Effector memory CD4-positive, alpha-beta T cell (primary cell): Measurements from ENCODE around the gene SHC3.

Source experiments
- DNase-seq, 3 donors: peaks; one replicate each; pipeline ENCODE4 v3.0.0-alpha.2; 2020
- H3K27ac ChIP-seq: 2 replicates; pipeline ENCODE4 v1.7.0; 2013; ENCODE audit warnings: mild to moderate bottlenecking, low read length, moderate library complexity; ENCODE audit not compliant: insufficient read depth, poor library complexity, severe bottlenecking
- H3K27me3 ChIP-seq: replicated peaks from 2 replicates; pipeline ENCODE4 v1.7.0; 2013; ENCODE audit warnings: mild to moderate bottlenecking, low read length; ENCODE audit not compliant: insufficient read depth, control insufficient read depth, poor library complexity, severe bottlenecking
- H3K36me3 ChIP-seq: 2 replicates; pipeline ENCODE4 v1.7.0; 2013; ENCODE audit warnings: mild to moderate bottlenecking, low read length, moderate library complexity; ENCODE audit not compliant: control insufficient read depth, insufficient read depth
- H3K4me1 ChIP-seq: 2 replicates; pipeline ENCODE4 v1.7.0; 2013; ENCODE audit warnings: low read length, mild to moderate bottlenecking; ENCODE audit not compliant: control insufficient read depth, insufficient read depth, poor library complexity, severe bottlenecking
- H3K4me3 ChIP-seq: 2 replicates; pipeline ENCODE4 v1.7.0; 2013; ENCODE audit warnings: low read length, low read depth, mild to moderate bottlenecking; ENCODE audit not compliant: insufficient read depth, poor library complexity, severe bottlenecking
- H3K9me3 ChIP-seq: 2 replicates; pipeline ENCODE4 v1.7.0; 2013; ENCODE audit warnings: mild to moderate bottlenecking, low read length, moderate library complexity; ENCODE audit not compliant: control insufficient read depth

The SHC3 gene

DNA sequence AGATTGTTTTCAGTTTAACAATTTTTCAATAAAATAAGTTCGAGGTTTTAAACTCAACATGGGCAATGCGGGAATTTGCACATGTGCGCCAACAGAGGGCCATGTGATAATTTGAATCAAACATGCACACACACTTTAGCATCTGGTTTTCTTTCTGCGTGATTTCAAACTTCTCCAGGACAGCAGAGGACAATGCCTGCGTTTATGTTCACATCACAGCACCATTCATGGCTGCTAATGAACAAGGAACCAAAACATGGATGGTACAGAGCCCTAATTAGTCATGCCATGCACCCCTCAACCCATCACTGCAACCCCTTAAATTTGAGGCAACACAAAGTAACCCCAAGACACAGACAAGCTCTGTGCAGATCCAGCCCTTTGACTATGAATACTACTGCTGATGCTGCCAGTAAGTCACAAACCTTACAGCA is 2.8 kb downstream of the SHC3 start:
- Histone ChIP-seq H3K36me3 (no peaks in the 10 kb centered on the region), H3K4me3 (no peak overlapping the region), H3K27ac (no peak overlapping the region), H3K4me1 (no peaks in the 10 kb centered on the region), H3K9me3 (no peaks in the 10 kb centered on the region), H3K27me3 (peaks cover 14% of the 10 kb centered on the region)
- DNase-seq = no peak

DNA sequence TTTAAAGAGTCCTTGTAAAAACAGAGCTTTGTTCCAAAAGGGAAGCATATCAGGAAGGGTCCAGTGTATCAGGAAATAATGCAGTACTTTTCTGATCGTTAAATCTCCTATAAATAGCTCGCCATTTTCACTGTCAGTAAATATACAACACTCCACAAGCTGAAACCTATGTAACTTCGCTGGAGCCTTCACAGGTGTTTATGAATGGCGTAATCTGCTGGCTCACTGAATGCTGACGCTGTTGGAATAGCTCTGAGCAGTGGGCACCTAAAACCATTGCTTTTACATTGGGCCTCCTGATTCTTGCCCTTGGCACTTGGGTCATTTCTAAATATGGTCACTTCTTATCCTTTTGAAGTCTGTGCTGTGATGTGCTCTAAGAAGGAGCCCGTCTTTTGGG is 4.3 kb downstream of the SHC3 start:
- H3K4me1 ChIP-seq = no peaks in the 10 kb centered on the region
- no peak for DNase-seq
- no peak overlapping the region for H3K27ac ChIP-seq
- peaks cover 14% of the 10 kb centered on the region for H3K27me3 ChIP-seq
- H3K36me3 ChIP-seq = no peaks in the 10 kb centered on the region
- H3K4me3 ChIP-seq = no peak overlapping the region
- H3K9me3 ChIP-seq = no peaks in the 10 kb centered on the region

- H3K27ac ChIP-seq = no peak overlapping the region
- no peaks in the 10 kb centered on the region for H3K9me3 ChIP-seq
- H3K27me3 ChIP-seq = peaks cover 14% of the 10 kb centered on the region
- H3K4me1 ChIP-seq = no peaks in the 10 kb centered on the region
- no peak for DNase-seq
- H3K4me3 ChIP-seq = no peak overlapping the region
- no peaks in the 10 kb centered on the region for H3K36me3 ChIP-seq
Observed at GRCh38 chr9:89173072-89173471, 5.5 kb downstream of the SHC3 start.

- no peaks in the 10 kb centered on the region for H3K9me3 ChIP-seq
- peaks cover 10% of the 10 kb centered on the region for H3K27me3 ChIP-seq
- no peak overlapping the region for H3K27ac ChIP-seq
- H3K4me1 ChIP-seq = no peaks in the 10 kb centered on the region
- no peaks in the 10 kb centered on the region for H3K36me3 ChIP-seq
- H3K4me3 ChIP-seq = no peak overlapping the region
- DNase-seq = no peak
Observed at GRCh38 chr9:89172398-89172797, 6.2 kb downstream of the SHC3 start.

DNA sequence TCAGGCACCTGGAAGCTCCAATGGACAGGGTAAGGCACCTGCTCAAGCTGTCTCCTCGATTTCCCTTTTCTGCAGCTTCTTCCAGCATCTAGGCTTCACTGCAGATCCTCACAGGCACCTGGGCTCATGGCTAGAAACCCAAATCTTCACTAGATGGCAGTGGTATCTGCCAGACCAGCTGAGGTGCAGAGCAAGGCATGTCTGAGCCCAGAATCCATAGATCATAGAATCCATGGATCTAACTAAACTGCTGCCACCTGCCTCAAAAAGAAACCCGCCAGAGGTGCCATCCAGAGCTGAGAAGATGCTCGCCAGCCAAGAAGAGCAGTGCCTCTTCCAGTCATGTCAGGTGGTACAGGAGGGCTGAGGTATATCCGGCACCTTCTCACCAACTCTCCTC is 6.9 kb downstream of the SHC3 start:
- Histone ChIP-seq H3K27me3 (peaks cover 6% of the 10 kb centered on the region), H3K36me3 (no peaks in the 10 kb centered on the region), H3K4me1 (no peaks in the 10 kb centered on the region), H3K9me3 (no peaks in the 10 kb centered on the region), H3K4me3 (no peak overlapping the region), H3K27ac (no peak overlapping the region)
- DNase-seq = no peak

- Histone ChIP-seq H3K4me1 (no peaks in the 10 kb centered on the region), H3K27me3 (peaks cover 9% of the 10 kb centered on the region), H3K27ac (no peak overlapping the region), H3K4me3 (no peak overlapping the region), H3K9me3 (no peaks in the 10 kb centered on the region), H3K36me3 (no peaks in the 10 kb centered on the region)
- no peak for DNase-seq
Observed at GRCh38 chr9:89171231-89171630, 7.4 kb downstream of the SHC3 start.

DNA sequence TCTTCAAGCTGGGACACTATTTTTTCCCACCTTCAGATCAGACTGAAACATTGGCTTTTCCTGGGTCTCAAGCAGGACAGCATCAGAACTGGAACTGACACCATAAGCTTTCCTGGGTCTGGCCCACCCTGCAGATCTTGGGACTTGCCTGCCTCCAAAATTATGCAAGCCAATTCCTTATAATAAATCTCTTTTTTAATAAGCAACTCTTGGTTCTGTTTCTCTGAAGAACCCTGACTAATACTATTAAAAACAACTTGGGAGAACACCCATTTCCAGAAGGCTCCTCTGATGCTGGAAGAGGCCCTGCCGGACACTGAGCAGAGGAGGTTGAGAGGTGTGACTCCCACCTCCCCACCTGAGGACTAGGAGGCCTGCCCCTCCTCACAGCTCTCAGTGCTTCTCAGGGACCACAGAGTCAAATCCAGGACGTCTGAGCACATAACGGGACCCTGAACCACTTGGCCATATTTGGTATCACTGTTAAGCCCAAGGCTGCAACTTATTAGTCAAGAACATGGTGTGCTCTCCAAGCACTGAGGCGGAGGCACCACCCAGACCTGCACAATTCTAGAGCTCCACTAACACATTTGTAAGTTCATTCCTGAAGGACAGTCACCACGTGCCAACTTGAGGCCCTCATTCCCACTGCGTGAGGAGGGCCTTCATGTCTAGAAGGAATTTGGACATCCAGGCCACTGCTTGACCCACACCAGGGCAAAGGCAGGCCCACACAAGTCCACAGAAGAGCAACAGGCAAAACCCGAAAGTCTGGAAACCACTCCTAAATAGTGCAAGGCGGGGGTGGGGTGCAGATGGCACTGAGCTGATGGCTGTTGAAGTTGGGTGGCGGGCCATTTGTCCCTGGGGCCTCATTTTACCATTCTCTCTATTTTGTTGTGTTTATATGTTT is 9.5 kb downstream of the SHC3 start:
- no peak for DNase-seq

DNA sequence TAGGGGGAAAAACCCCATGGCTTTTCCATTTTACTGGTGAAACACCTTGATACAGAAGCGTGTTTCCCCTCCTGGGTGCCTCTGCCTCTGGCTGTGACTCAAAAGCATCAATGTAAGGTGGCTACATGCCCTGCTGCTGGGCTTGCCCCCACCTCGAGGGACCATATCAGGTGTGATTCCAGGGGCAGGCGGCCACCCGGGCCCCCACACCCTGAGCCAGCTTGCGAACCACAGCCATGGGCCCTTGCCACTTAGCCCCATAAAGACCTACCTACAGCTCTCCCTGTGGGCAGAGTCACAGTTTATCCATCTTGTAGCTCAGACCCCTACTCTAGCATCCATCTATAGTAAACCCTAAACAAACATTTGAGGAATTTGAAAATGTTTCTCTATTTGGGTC is 10.8 kb downstream of the SHC3 start:
- Histone ChIP-seq H3K4me1 (no peaks in the 10 kb centered on the region), H3K9me3 (no peaks in the 10 kb centered on the region), H3K36me3 (no peaks in the 10 kb centered on the region), H3K27ac (no peak overlapping the region), H3K27me3 (peaks cover 5% of the 10 kb centered on the region), H3K4me3 (no peak overlapping the region)
- DNase-seq = no peak

More for the DNA sequence above, 9.5 kb downstream of the SHC3 start:
- Histone ChIP-seq H3K4me1 (no peaks in the 10 kb centered on the region), H3K4me3 (no peak overlapping the region), H3K27me3 (peaks cover 5% of the 10 kb centered on the region), H3K9me3 (no peaks in the 10 kb centered on the region), H3K27ac (no peak overlapping the region), H3K36me3 (no peaks in the 10 kb centered on the region)

DNA sequence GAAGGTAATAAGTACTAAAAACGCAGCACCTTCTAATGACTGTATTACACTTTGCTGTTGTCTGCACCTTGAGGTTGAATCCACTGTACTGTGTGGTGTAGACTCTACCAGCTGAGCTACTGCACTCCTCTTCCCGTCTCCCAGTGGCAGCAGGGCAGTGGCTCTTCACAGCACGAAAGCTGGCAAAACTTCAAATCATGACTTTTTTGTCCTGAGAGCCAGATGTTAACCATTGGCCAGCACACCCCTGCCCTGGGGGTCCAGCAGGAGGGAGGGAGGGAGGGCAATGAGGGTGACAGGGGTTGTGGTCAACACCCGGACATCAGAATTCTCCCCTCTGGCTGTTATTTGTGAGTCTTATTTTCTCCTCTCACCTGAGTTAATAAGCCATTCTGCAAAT is 11.8 kb downstream of the SHC3 start:
- H3K36me3 ChIP-seq = no peaks in the 10 kb centered on the region
- H3K4me3 ChIP-seq = no peak overlapping the region
- no peaks in the 10 kb centered on the region for H3K4me1 ChIP-seq
- DNase-seq = no peak
- no peak overlapping the region for H3K27ac ChIP-seq
- no peaks in the 10 kb centered on the region for H3K9me3 ChIP-seq
- H3K27me3 ChIP-seq = peaks cover 5% of the 10 kb centered on the region

GRCh38 chr9:89165880-89166279 is 12.7 kb downstream of the SHC3 start:
- H3K9me3 ChIP-seq = no peaks in the 10 kb centered on the region
- H3K27me3 ChIP-seq = peaks cover 5% of the 10 kb centered on the region
- no peaks in the 10 kb centered on the region for H3K4me1 ChIP-seq
- H3K36me3 ChIP-seq = no peaks in the 10 kb centered on the region
- DNase-seq = no peak
- no peak overlapping the region for H3K27ac ChIP-seq
- no peak overlapping the region for H3K4me3 ChIP-seq
